HUDEP-2 (cell line): Measurements from ENCODE around the gene CDK3.
A peak's percentile ranks its signal among the peaks of the same experiment; 100 is the strongest.

Experiments
- DNase-seq, 76 experiments: peaks; one replicate each; lab custom pipeline; 2025; ENCODE audit not compliant: unreplicated experiment in 76 of 76; lab: John Stamatoyannopoulos, UW

CDK3 gene

GRCh38 chr17:76013377-76013932, 12.8 kb downstream of the CDK3 start:
- no peak for DNase-seq

GRCh38 chr17:76014100-76014924, 13.7 kb downstream of the CDK3 start:
- peak in 56 of 76 experiments; percentile 12 to 73 (median 46) for DNase-seq

- no peak for DNase-seq
These were observed 14.2 kb downstream of the CDK3 start for GRCh38 chr17:76014925-76015261.

- no peak for DNase-seq
These were observed 17.1 kb downstream of the CDK3 start for GRCh38 chr17:76017481-76018339.

DNA sequence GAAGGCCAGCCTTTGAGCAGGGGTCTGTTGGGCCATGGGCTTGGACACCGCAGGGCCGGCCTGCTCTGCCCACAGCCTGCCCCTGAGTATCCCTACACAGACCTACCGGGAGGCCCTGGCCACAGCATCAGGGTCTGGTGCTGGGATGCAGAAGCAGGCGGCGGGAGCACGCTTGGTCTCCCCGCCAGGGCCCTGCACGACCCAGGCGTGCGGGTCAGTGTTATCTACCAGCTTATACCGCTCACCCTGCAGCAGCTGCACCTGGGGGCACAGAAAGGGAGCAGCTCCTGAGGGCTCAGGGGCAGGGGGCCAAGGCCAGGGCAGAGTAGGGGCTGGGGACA, 17.7 kb downstream of the CDK3 start:
- DNase-seq = no peak

DNA sequence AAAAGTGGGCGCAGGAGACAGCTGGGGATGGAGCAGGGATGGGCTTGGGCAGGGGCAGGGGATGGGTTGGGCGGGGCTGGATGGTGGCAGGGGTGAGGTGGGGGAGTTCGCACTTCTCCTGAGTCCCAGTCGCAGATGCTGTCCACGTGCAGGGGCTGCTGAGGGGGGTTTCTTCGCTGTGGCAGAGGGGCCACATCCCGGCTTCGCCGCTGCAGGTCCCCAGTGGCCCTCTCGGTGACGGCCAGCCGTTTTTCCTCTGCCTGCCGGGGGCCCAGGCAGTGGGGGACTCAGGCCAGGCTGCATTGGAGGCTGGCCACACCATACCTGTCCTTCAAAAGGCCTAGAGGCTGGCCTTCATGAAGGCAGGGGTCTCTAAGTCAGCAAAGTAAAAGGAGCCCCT, 18.1 kb downstream of the CDK3 start:
- no peak for DNase-seq

- DNase-seq = no peak
These were observed 19.3 kb downstream of the CDK3 start for GRCh38 chr17:76019833-76020467.

DNA sequence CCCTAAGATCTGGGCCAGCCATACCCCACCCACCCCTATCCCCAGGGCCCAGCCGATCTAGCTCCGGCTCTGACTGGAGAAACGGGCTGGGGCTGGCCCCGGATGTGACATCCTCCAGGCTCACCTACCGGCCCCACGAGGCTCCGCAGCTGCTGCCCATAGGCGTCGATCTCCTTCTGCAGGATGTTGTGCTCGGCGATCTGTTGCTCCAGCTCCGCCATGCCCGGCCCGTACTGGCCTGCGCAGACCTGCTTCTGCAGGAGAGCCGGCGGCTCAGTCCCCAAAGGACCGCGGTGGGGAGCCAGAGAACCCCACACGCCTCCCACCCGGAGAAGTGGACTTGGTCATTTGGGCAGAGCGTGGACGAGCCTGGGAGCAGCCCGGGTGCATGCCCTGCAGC, 21.6 kb downstream of the CDK3 start:
- no peak for DNase-seq

DNA sequence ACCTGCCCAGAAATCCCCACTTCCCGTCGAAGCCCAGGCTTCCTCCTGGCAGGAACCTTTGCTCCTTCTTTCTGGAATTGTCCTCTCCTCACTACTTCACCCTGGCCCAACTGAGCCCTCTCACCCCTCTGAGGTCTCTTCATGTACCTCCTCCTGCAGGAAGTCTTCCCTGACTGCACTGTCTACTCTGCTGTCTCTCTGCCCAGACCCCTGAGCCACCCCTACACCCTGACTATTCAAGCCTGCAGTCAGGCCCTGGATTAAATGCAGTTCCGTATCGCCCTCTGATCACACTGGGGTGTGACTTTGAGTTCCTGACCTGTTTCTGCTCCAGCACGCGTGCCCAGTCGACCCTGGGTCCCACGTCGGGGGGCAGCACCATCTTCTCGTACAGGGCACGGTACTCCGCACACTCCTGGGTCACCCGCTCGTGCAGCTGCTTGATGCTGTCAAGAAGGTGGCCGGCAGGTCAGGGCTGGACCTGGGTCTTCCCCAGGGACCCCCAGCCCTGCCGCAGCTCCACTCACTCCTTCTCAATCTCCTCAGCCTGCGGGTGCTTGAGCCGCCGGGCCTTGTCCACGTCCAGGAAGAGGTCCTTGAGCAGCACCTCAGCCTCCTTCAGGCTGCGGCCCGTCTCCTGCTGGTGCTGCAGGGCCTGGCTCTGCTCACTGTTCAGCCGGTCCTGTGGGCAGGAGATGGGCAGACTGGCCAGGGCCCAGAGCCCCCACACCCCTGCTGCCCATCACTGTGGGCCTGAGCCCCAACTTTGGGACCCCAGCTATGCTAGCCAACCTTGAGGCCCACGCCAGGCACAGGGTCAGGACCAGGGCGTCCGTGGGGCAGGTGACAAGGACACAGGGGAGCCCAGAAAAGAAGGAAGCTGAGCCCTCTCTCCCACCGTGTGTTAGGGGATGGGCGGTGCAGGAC, 22.6 kb downstream of the CDK3 start:
- DNase-seq = no peak

- no peak for DNase-seq
These were observed 23.2 kb downstream of the CDK3 start for GRCh38 chr17:76023900-76024237.

- no peak for DNase-seq
These were observed 23.7 kb downstream of the CDK3 start for GRCh38 chr17:76024353-76024752.

GRCh38 chr17:76025294-76025693, 24.6 kb downstream of the CDK3 start:
- DNase-seq = no peak

- DNase-seq = no peak
These were observed 26.1 kb downstream of the CDK3 start for GRCh38 chr17:76026714-76027158.

DNA sequence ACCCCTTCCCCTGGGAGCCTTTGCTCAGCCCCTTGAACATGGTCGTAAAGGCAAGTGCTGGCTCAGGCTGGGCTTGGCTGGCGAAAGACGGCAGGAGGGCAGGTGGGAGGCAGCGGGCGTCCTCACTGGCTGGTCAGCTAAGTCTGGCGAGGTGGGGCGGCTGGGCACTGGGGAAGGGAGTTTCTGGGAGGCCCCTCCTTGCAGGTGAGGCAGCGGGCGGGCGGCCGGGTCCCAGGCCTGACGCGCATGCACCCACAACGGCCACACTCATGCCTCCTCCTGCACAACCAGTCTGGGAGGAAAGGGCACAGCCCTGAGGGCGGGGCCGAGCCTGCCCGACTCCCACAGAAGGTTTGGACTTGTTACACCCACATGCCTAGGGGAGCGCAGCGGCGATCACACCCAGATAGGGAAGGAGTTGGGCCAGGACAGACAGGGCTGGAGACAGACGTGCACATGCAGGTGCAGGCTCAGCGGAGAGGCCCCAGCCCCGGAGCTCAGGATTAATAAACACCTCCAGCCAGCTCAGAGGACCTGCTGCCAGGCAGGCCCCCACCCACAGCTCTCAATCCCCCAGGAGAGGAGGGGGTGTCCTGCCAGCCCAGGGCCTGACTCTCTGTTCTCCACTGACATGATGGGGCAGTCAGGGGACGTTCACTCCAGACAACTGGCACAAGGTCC, 26.6 kb downstream of the CDK3 start, which contains the start of gene EVPL:
Gene EVPL, minus strand, starts transcription at position 148 of the 681 bp plus-strand sequence. Its CDS starts 108 bp downstream, at position 40.
- peak in 73 of 76 experiments; percentile 11 to 87 (median 72) for DNase-seq

GRCh38 chr17:76032073-76032779, 31.6 kb downstream of the CDK3 start:
- no peak for DNase-seq

- no peak for DNase-seq
These were observed 32.1 kb downstream of the CDK3 start for GRCh38 chr17:76032780-76033108.

DNA sequence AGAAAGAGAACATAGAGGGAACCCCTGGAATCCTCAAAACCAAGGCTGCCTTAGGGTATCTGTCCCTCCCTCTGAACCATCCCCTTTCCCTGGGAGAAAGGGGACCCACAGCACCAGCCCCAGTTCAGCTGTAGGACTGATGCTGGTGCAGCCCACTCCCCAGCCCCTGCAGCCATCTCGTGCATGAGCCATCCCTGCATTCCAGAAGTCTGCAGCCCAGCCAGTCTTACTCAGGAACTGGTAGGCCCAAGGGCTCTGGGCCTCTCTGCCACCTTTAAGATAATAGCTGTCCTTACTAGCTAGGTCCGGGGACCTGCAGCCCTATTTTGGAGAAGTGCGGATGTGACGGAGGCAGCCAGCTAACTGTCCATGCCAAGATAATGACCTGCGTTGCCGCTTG, 32.5 kb downstream of the CDK3 start:
- DNase-seq = no peak

- peak in 67 of 76 experiments; percentile 3 to 80 (median 60) for DNase-seq
These were observed 34.0 kb downstream of the CDK3 start for GRCh38 chr17:76034428-76035350.
